Measurements from ENCODE around the gene RHBG.

DNA sequence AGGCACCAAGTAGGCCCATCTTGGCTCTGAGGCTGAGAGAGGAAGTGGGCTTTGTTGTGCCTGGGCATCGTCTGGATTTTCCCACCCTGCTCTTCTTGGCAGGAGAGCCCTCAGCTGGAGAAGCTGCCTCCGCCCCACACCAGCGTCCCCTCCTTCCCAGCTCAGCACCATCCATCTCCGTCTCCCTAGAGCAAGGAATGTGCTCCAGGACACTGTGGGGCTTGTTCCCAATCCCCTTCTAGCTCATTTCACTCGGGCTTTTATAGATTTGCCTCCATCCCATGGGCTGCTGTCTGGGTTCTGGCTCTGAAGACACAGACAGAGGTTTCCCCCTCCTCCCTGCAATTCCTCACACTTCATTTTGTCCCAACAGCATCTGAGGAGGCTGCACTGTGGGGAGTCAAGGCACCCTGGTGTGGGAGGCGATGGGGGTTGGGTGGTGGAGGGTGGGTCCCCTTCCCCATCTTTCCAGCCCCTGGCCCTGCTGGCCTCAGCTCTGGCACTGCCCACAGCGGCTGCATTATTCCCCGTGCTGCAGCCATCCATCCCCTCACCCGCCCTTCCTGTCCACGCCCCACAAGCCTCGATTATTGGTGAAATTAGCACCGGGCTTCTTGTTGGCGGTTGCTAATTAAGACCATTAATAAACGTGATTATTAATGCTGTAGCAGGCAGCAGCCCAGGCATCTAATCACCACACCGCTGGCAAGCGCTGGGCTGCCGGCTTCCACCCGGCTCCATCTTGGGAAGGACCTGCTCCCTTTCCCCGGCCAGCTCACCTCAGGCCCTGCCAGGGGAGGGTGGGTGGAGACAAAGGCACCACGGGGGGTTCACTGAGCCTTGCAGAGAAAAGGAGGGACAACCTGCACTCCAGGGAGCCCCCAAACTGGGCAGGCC lies 21.7 kb downstream of the RHBG start:
- no peak for TF ChIP-seq POLR2A (IDR thresholded peaks at IDR 0.05; ENCODE audit: low read length)
- no peak for TF ChIP-seq GATA1 (IDR thresholded peaks at IDR 0.05; ENCODE audit: low read depth, low read length)

Measured in erythroblast (primary cell).